CD1c-positive myeloid dendritic cell (primary cell): Measurements from ENCODE around the gene GJE1.

Experiments used
- DNase-seq: peaks from one replicate; pipeline ENCODE4 v3.0.0-alpha.2; 2016; ENCODE audit errors: extremely low spot score

Gene GJE1

DNA sequence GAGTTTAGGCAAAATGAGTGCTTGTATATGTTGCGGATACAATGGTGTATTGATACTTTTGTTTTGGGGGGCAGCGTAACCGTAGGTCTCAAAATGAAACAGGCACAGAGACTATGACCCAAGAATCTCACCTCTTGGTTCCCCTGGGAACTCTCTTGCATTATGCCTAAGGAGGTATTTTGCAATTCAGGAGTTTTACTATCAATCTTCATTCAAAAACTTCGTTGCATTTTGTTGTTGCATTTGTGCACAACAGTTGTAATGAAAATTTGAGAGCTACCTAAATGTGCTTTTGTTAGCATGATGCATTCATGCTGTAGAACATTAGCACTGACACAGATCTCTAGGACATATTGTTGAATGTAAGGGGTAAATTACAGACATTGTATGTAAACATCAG, 32.5 kb downstream of the GJE1 start:
- DNase-seq = no peak

DNA sequence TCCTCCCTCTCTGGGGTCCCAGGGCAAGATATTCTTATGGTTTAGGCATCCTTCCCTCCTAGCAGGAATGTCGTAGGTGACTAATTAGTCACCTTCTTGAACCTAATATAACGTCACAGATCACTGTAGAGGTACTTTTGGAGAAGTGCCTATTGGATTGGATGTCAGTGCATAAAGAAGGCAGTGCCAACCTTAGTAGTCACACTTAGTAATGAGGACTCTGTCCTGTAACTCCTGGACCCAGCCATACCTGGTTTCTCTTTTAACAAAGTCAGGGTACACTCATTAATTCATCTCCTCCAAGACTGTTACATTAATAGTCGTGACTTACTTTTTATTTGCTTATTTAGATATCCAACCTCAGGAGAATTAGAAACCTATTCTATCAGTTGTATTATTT, 34.3 kb downstream of the GJE1 start:
- DNase-seq = no peak

DNA sequence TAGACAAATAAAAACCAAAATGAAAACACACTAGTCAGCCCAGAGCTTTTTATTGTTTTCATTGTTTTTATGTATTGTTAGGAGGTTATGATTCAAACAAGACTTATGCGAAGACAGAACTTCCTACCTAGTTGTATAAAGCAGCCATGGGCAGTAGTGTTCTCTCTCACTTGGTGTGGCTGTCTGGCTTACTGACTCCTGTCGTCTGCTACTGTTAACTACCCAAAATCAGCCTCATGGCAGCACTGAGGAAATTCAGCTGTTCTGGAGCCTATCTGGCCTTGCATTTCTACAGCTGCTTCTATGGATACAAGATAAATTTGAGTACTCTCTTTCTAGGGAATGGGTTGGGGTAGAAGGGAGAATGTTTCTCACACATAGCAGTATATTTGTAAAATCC, 34.8 kb downstream of the GJE1 start:
- DNase-seq = no peak

DNA sequence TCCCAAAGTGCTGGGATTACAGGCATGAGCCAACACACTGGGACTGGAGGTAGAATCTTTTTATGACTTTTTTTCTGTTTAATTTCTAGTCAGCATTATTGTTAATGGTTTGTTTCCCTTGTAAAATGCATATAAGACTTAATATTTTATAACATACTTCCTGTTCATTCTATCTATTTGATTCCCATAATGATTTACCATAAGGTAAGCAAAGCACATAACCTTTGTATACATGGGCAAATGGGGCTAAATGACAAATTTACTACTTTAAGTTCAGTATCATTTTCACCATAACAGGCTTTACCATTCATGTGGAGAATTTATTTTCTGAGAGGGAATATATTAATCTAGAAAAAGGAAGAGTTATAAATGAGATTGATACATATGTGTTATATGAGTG, 38.6 kb downstream of the GJE1 start:
- no peak for DNase-seq

DNA sequence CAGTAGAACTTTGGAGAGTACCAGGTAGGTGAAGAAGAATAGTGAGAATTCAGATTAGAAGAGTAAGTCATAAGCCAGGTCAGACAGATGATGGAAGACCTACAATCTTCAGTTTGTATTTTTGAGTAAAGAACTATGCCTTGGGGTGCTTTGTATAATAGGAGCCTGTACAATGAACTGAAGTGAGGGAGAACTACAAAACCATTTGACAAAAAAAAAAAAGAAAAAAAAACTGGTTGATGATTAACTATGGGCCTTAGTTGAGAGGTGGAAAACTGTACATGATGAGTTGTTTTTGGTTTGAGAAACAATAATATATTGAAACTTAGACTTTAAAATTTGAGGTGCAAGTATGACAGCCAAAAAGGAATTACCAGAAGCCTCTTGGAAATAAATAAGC, 40.0 kb downstream of the GJE1 start:
- DNase-seq = no peak

DNA sequence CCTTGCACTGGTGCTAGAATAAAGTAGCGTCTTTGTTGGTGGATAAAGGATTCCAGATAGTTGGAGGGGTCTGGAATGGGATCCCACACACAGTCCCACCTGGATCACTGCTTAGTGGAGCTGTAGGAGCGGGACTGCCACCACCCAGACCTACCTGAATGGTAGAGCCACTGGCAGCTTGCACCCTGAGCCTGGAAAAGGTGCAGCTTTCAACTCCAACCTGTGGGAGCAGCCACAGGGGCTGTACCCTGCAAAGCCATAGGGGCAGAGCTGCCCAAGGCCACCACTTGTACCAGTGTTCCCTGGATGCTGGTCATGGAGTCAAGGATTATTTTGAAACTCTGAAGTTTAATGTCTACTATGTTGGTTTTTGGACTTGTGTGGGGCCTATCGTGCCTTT, 41.3 kb downstream of the GJE1 start:
- no peak for DNase-seq

DNA sequence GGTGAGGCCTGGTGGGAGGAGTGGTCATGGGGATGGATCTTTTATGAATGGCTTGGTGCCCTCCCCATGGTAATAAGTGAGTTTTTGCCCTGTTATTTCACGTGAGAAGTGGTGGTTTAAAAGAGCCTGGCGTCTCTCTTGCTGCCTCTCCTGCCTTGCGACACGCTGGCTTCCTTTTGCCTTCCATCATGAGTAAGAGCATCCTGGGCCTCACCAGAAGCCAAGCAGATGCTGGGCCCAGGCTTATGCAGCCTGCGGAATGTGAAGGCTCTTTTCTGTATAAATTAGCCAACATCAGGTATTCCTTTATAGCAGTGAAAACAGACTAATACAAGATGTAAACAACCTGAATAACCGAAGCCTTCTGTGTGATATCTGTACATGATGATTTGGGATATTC, 42.0 kb downstream of the GJE1 start:
- no peak for DNase-seq

DNA sequence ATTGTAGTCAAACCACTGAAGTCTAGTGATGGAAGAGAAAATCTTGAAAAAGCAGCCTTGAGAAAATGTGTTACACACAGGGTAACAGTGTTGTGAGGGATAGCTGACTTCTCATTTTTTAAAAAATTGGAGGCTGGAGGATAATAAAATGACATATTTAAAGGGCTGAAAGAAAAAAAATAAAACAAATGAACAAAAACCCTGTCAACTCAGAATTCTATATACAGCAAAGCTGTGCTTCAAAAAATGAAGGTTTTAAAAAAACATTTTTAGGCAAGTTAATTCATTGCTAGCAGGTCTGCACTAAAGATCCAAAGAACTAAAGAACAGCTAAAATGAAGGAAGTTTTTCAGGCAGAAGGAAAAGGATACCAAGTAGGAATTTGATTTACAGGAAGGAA, 45.4 kb downstream of the GJE1 start:
- DNase-seq = no peak

DNA sequence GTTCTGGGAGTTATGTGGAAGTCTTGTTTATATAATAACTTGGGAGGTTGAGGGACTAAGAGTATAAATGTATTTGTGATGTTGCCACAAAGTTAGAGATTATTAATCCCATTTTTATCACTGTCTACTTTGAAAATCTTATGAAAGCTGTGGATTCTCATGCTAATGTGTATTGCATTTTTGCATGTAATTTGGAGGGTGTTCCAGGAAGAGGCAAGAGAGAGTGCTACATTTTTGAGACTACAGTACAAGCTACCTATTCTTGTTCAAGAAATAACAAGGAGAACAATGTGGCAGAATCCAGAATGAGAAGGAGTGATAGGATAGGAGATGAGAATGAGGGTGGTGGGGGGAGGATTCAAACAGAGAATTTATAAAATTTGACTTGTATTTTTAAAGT, 49.3 kb downstream of the GJE1 start:
- DNase-seq = no peak

DNA sequence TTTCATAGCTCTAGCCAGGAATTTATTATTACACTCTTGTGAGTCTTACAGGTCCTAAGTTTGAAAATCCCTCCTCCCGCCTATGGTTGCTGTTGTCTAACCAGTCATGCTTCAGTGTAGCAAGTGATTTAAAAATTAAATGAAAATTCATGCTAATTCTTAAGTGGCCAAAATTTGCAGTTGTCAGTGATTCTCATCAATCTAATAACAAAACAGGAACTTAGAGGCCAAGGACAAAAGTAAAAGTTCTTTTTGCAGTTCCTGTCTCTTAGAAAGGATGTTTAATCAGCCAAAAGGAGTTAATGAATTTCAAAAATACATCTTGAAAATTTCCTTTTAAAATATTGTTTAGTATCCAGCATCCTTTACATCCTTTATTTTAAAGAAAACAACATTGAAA, 50.6 kb downstream of the GJE1 start:
- no peak for DNase-seq

DNA sequence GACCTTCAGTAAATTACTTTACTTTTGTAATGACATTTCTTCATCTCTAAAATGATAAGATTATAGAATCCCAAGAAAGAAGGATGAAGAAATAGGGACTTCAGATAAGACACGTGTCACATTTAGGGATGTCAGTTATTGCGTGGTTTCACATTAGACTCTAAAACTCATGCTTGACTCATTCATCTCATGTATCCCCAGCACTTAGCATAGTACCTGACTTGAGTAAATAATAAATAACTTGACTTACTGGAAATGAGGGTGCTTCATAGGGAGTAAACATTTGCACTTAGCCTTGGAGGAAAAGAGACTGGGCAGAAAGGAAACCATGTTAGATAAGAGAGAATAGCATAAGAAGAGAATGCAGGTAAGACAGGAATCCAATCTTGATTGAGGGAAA, 51.6 kb downstream of the GJE1 start:
- DNase-seq = no peak
